HepG2 (cell line): ENCODE results near the gene LCAT. TPM values are rescaled to one million over a fixed set of nuclear protein-coding genes. Genes with fewer than 3 reads are reported as not detected.
A peak's percentile ranks its signal among the peaks of the same experiment; 100 is the strongest.

Experiments
- NRL ChIP-seq: sonication (generic); formaldehyde crosslinking; IDR thresholded peaks from 2 replicates; pipeline ENCODE4 v1.5.0; 2020; ENCODE audit warnings: missing genetic modification reagents, mild to moderate bottlenecking, moderate library complexity, borderline replicate concordance
- PAX8 ChIP-seq: sonication (generic); formaldehyde crosslinking; IDR thresholded peaks from 2 replicates; pipeline ENCODE4 v1.8.0; 2022; ENCODE audit warnings: mild to moderate bottlenecking, missing genetic modification reagents, borderline replicate concordance
- PCBP2 ChIP-seq: fragments of 200-400 bp; formaldehyde crosslinking; optimal IDR thresholded peaks from 2 replicates; pipeline ENCODE3; 2018; ENCODE audit warnings: low read length, low read depth; ENCODE audit not compliant: poor library complexity, severe bottlenecking
- REXO4 ChIP-seq: sonication (generic); formaldehyde crosslinking; IDR thresholded peaks from 2 replicates; pipeline ENCODE4 v1.8.0; 2022; ENCODE audit warnings: missing genetic modification reagents, mild to moderate bottlenecking, borderline replicate concordance
- SATB2 ChIP-seq: sonication (generic); formaldehyde crosslinking; IDR thresholded peaks from 2 replicates; pipeline ENCODE4 v1.5.0; 2020; ENCODE audit warnings: missing genetic modification reagents
- SNAI1 ChIP-seq: sonication (generic); formaldehyde crosslinking; IDR thresholded peaks from 2 replicates; pipeline ENCODE4 v1.5.0; 2020; ENCODE audit warnings: mild to moderate bottlenecking, missing genetic modification reagents, borderline replicate concordance
- ZMYM4 ChIP-seq: sonication (generic); formaldehyde crosslinking; IDR thresholded peaks from 2 replicates; pipeline ENCODE4 v1.8.1; 2023; ENCODE audit warnings: mild to moderate bottlenecking, missing genetic modification reagents
- ZNF615 ChIP-seq: sonication (generic); formaldehyde crosslinking; IDR thresholded peaks from 2 replicates; pipeline ENCODE4 v1.5.0; 2020; ENCODE audit warnings: mild to moderate bottlenecking, missing genetic modification reagents, borderline replicate concordance
- ZSCAN9 ChIP-seq: IDR thresholded peaks from 2 replicates; pipeline ENCODE4 v1.6.1; 2016; ENCODE audit warnings: borderline replicate concordance
- polyA plus RNA-seq, 8 experiments: library from polyadenylated mRNA; depleted of rRNA in 3 of 8; stranded (reverse) in 7 of 8; unstranded in 1 of 8; fragments of >200 nt; fragmentation: Illumina TruSeq in 4 of 8; extraction: Trizol in 4 of 8; gene quantifications; 2 replicates each; pipeline versions ENCODE4 v1.2.1 to v1.2.3, GENCODE V29; 2011 to 2016; ENCODE audit warnings: low read depth in 4 of 8, missing spikeins in 1 of 8, mixed read lengths in 1 of 8; ENCODE audit not compliant: insufficient read depth in 1 of 8
- total RNA-seq, 5 experiments: library from RNA; depleted of rRNA; stranded (reverse); fragments of >200 nt; fragmentation: Illumina TruSeq; extraction: Trizol; gene quantifications; 2 replicates each; pipeline ENCODE4 v1.2.3, GENCODE V29; 2016; ENCODE audit warnings: low read depth in 1 of 5
- TF ChIP-seq, protein P1 (sequence below): sonication (generic); formaldehyde crosslinking; IDR thresholded peaks from 2 replicates; pipeline ENCODE4 v1.4.0; 2020; ENCODE audit warnings: missing genetic modification reagents
- TF ChIP-seq, protein P2 (sequence below): sonication (generic); formaldehyde crosslinking; IDR thresholded peaks from 2 replicates; pipeline ENCODE4 v1.4.0; 2020; ENCODE audit warnings: mild to moderate bottlenecking, missing genetic modification reagents, borderline replicate concordance
- TF ChIP-seq, protein P3 (sequence below): sonication (generic); formaldehyde crosslinking; conservative IDR thresholded peaks from 2 replicates; pipeline ENCODE4 v1.8.1; 2023; ENCODE audit warnings: missing genetic modification reagents
- TF ChIP-seq, protein P4 (sequence below): sonication (generic); formaldehyde crosslinking; IDR thresholded peaks from 2 replicates; pipeline ENCODE4 v1.4.0; 2020; ENCODE audit warnings: mild to moderate bottlenecking, missing genetic modification reagents

Gene LCAT
- total and polyA plus RNA-seq, 2 of the 13 experiments (the other 11 are each of a cell fraction or from before 2014, with no cell fraction given), result 36.1 to 38.9 TPM

DNA sequence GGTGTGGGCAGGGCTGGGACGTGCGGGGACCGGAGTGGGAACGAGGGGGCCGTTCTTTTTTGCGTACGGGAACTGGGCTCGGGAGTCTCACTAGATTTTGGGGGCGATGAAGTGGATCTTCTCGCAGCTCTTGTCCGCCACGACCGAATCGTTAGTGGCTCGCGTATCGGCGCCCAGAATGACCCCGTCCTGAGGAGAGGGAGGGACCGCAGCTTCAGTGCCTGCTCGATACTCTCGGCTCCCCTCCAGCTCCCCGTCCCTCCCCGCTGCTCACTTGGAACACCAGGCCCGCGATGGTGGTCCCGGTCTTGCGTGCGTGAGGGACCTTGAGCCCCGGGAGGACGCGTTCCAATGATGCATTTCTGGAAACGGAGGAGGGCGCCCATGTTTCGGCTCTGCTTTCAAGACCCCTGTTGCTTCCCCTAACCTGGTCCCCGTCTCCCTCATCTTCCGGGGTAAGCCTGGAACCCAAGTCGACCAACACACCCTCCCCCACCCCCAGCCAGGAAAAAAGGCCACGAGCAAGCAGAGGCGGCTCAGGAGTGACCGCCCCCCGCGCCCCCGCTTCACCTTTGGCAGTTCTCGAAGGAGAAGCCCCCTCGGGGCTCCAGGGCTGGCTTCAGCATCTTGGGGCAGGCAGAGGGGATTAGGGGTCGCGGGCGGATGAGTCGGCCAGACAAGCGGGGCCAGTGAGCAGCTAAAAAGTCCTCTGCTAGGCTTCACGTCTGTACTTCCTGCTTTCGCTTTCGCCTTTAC lies 7.6 kb downstream of the LCAT start, which contains the start of gene PSMB10 (continued):
- TF ChIP-seq SNAI1 (CRISPR knock-in tag) (0 out of 2 replicates have a peak, but pooled peaks have one; percentile 17), SATB2 (CRISPR knock-in tag) (0 out of 2 replicates have a peak, but pooled peaks have one; percentile 32), PAX8 (CRISPR knock-in tag) (no peak), PCBP2 (peak; percentile 7), ZNF615 (CRISPR knock-in tag) (peak; percentile 90; the same call in 1 of the 2 replicates), ZMYM4 (0 out of 2 replicates have a peak, but pooled peaks have one; percentile 8), NRL (CRISPR knock-in tag) (peak; percentile 94), REXO4 (CRISPR knock-in tag) (no peak), ZSCAN9 (CRISPR knock-in tag) (no peak)
- TF ChIP-seq, protein P1, sequence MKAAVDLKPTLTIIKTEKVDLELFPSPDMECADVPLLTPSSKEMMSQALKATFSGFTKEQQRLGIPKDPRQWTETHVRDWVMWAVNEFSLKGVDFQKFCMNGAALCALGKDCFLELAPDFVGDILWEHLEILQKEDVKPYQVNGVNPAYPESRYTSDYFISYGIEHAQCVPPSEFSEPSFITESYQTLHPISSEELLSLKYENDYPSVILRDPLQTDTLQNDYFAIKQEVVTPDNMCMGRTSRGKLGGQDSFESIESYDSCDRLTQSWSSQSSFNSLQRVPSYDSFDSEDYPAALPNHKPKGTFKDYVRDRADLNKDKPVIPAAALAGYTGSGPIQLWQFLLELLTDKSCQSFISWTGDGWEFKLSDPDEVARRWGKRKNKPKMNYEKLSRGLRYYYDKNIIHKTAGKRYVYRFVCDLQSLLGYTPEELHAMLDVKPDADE (CRISPR knock-in tag), result no peak
- TF ChIP-seq, protein P2, sequence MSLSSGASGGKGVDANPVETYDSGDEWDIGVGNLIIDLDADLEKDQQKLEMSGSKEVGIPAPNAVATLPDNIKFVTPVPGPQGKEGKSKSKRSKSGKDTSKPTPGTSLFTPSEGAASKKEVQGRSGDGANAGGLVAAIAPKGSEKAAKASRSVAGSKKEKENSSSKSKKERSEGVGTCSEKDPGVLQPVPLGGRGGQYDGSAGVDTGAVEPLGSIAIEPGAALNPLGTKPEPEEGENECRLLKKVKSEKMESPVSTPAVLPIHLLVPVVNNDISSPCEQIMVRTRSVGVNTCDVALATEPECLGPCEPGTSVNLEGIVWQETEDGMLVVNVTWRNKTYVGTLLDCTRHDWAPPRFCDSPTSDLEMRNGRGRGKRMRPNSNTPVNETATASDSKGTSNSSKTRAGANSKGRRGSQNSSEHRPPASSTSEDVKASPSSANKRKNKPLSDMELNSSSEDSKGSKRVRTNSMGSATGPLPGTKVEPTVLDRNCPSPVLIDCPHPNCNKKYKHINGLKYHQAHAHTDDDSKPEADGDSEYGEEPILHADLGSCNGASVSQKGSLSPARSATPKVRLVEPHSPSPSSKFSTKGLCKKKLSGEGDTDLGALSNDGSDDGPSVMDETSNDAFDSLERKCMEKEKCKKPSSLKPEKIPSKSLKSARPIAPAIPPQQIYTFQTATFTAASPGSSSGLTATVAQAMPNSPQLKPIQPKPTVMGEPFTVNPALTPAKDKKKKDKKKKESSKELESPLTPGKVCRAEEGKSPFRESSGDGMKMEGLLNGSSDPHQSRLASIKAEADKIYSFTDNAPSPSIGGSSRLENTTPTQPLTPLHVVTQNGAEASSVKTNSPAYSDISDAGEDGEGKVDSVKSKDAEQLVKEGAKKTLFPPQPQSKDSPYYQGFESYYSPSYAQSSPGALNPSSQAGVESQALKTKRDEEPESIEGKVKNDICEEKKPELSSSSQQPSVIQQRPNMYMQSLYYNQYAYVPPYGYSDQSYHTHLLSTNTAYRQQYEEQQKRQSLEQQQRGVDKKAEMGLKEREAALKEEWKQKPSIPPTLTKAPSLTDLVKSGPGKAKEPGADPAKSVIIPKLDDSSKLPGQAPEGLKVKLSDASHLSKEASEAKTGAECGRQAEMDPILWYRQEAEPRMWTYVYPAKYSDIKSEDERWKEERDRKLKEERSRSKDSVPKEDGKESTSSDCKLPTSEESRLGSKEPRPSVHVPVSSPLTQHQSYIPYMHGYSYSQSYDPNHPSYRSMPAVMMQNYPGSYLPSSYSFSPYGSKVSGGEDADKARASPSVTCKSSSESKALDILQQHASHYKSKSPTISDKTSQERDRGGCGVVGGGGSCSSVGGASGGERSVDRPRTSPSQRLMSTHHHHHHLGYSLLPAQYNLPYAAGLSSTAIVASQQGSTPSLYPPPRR (CRISPR knock-in tag), result no peak
- TF ChIP-seq, protein P3, sequence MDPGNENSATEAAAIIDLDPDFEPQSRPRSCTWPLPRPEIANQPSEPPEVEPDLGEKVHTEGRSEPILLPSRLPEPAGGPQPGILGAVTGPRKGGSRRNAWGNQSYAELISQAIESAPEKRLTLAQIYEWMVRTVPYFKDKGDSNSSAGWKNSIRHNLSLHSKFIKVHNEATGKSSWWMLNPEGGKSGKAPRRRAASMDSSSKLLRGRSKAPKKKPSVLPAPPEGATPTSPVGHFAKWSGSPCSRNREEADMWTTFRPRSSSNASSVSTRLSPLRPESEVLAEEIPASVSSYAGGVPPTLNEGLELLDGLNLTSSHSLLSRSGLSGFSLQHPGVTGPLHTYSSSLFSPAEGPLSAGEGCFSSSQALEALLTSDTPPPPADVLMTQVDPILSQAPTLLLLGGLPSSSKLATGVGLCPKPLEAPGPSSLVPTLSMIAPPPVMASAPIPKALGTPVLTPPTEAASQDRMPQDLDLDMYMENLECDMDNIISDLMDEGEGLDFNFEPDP (CRISPR knock-in tag), result peak; percentile 99
- TF ChIP-seq, protein P4, sequence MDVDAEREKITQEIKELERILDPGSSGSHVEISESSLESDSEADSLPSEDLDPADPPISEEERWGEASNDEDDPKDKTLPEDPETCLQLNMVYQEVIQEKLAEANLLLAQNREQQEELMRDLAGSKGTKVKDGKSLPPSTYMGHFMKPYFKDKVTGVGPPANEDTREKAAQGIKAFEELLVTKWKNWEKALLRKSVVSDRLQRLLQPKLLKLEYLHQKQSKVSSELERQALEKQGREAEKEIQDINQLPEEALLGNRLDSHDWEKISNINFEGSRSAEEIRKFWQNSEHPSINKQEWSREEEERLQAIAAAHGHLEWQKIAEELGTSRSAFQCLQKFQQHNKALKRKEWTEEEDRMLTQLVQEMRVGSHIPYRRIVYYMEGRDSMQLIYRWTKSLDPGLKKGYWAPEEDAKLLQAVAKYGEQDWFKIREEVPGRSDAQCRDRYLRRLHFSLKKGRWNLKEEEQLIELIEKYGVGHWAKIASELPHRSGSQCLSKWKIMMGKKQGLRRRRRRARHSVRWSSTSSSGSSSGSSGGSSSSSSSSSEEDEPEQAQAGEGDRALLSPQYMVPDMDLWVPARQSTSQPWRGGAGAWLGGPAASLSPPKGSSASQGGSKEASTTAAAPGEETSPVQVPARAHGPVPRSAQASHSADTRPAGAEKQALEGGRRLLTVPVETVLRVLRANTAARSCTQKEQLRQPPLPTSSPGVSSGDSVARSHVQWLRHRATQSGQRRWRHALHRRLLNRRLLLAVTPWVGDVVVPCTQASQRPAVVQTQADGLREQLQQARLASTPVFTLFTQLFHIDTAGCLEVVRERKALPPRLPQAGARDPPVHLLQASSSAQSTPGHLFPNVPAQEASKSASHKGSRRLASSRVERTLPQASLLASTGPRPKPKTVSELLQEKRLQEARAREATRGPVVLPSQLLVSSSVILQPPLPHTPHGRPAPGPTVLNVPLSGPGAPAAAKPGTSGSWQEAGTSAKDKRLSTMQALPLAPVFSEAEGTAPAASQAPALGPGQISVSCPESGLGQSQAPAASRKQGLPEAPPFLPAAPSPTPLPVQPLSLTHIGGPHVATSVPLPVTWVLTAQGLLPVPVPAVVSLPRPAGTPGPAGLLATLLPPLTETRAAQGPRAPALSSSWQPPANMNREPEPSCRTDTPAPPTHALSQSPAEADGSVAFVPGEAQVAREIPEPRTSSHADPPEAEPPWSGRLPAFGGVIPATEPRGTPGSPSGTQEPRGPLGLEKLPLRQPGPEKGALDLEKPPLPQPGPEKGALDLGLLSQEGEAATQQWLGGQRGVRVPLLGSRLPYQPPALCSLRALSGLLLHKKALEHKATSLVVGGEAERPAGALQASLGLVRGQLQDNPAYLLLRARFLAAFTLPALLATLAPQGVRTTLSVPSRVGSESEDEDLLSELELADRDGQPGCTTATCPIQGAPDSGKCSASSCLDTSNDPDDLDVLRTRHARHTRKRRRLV (CRISPR knock-in tag), result no peak
